Coronary artery (tissue), 2 donors: ENCODE results near the gene CD300LD.
"Not testable (repeated sequence)": the region's sequence is repeated elsewhere in the genome, so short reads cannot be mapped to it uniquely, and the experiment has no call there.

ENCODE experiments used
- DNase-seq: peaks from one replicate; pipeline ENCODE4 v3.0.0-alpha.2; 2017; ENCODE audit warnings: low spot score
- H3K27ac ChIP-seq, 2 donors: fragments of 200-600 bp; sonication (generic); one replicate each; pipeline ENCODE4 v1.5.1; 2016 to 2019
- H3K4me3 ChIP-seq: fragments of 200-600 bp; sonication (generic); 2 replicates; pipeline ENCODE4 v1.5.1; 2016; ENCODE audit warnings: mild to moderate bottlenecking, moderate library complexity
- CTCF ChIP-seq: fragments of 200-600 bp; sonication (generic); IDR thresholded peaks from one replicate; pipeline ENCODE4 v1.5.1; 2019; ENCODE audit warnings: antibody characterized with exemption

CD300LD gene

GRCh38 chr17:74592087-74592990 lies at the start of gene CD300LD:
TSS of gene CD300LD (minus strand) at chr17:74592283. CDS start at chr17:74592202, 81 bp downstream.
- no peak within 1 kb of the TSS for H3K4me3 ChIP-seq
- TF ChIP-seq CTCF = no peak
- DNase-seq = no peak
- H3K27ac ChIP-seq = no peak within 1 kb of the TSS

- DNase-seq = peak; percentile 69
- Histone ChIP-seq H3K4me3 (no peak overlapping the region), H3K27ac (no peak overlapping the region)
- no peak for TF ChIP-seq CTCF
Observed at GRCh38 chr17:74641224-74641957, 49.3 kb upstream of the CD300LD start.

GRCh38 chr17:74639704-74640151 lies 47.6 kb upstream of the CD300LD start:
- DNase-seq = peak; percentile 50
- no peak overlapping the region for H3K27ac ChIP-seq
- no peak overlapping the region for H3K4me3 ChIP-seq
- TF ChIP-seq CTCF = no peak

- no peak overlapping the region for H3K27ac ChIP-seq
- no peak overlapping the region for H3K4me3 ChIP-seq
- no peak for TF ChIP-seq CTCF
- DNase-seq = no peak
Observed at GRCh38 chr17:74637926-74638325, 45.8 kb upstream of the CD300LD start.

DNA sequence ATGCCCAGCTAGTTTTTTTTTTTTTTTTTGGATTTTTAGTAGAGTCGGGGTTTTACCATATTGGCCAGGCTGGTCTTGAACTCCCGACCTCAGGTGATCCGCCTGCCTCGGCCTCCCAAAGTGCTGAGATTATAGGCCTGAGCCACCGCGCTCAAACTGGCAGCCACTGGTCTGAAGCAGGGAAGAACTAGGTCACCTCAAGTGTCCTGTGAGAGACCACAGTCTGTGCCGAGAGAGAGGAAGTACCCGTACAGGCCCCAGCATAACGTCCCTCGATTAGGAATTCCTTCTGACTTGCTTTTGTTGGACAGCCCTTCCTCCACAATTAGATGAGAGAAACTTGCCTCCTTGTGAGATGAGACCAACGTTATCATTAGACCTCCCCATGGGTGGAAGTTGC lies 45.2 kb upstream of the CD300LD start:
- Histone ChIP-seq H3K27ac (no peak overlapping the region), H3K4me3 (no peak overlapping the region)
- DNase-seq = no peak
- TF ChIP-seq CTCF = no peak

DNA sequence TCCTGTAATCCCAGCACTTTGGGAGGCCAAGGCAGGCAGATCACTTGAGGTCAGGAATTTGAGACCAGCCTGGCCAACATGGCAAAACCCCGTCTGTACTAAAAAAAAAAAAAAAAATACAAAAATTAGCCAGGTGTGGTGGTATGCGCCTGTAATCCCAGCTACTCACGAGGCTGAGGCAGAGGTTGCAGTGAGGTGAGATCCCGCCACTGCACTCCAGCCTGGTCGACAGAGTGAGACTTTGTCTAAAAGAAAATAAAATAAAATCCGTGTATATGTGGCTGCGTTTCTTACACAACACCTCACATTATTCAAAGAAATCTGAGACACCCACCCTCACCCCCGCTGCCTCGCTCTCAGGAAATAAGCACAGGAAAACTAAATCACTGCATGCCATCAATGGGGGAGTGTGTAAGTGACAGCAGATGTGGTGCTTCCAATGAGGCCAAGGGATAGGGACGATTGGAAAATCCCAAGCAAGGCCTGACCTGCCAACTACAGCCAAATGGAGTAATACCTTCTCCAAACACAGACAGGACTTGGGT lies 44.5 kb upstream of the CD300LD start:
- not testable (repeated sequence) for DNase-seq, H3K27ac ChIP-seq, H3K4me3 ChIP-seq

DNA sequence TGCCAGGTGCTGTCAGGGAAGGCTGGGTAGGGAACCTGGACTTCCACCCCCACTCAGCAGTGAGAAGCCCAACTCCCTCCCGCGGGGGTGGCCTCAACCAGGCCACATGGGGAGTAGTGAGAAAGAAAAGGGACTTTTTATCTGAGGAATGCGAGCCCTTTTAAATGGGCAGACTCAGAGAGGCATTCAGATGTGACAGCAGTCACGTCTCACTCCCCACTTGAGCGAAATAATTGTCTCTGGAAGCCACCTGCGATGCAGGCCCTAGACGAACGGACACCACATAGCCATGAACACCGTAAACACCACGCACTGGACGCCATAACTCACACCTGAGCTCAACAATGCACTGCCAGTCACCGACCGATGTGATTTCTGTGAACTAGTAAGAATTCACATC lies 43.3 kb upstream of the CD300LD start:
- H3K27ac ChIP-seq = no peak overlapping the region
- H3K4me3 ChIP-seq = no peak overlapping the region
- no peak for TF ChIP-seq CTCF
- DNase-seq = no peak
